HCEC 1CT (cell line): ENCODE results near the gene IFI27.
"Not testable (repeated sequence)": the region's sequence is repeated elsewhere in the genome, so short reads cannot be mapped to it uniquely, and the experiment has no call there.

Experiments used
- DNase-seq: peaks from one replicate; pipeline ENCODE4 v3.0.0-alpha.2; 2017

IFI27 gene

GRCh38 chr14:94110552-94111181 lies at the start of gene IFI27:
IFI27 (plus strand) TSS chr14:94110736.
- DNase-seq = no peak

DNA sequence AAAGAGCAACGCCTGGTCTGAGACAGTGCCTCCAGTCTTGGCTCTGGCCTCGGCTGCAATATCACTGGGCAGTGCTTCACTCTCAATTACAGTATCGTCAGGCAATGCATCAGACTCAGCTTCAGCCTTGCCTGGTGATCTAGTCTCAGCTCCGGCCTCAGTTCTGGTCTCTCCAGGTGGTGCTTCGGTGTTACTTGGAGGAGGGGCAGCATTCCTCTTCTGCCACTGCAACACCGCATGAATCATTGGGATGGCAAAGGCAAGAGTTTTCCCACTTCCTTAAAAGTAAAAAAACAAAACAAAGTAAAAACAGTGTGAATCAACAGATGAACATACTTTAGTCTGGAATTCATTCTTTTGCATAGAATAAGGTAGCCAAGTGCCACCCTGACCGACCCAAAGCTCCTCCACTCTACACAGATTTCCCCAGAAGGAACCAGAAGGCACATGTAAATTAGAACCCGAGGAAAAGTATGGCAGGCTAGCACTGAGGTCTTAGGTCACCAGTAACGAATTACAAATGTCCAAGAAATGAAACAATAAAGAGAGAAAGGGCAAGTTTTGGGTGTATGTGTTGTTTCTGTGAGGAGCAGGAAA lies 48.1 kb upstream of the IFI27 start:
- peak; percentile 72 for DNase-seq

- DNase-seq = no peak
Measured at GRCh38 chr14:94066089-94066676, 44.4 kb upstream of the IFI27 start.

DNA sequence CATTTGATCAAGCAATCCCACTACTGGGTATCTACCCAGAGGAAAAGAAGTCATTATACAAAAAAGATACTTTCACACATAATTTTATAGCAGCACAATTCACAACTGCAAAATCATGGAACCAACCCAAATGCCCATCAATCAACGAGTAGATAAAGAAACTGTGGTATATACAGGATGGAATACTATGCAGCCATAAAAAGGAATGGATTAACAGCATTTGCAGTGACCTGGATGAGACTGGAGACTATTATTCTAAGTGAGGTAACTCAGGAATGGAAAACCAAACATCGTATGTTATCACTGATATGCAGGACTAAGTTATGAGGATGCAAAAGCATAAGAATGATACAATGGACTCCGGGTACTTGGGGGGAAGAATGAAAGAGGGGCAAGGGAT lies 38.5 kb upstream of the IFI27 start:
- DNase-seq = not testable (repeated sequence)

DNA sequence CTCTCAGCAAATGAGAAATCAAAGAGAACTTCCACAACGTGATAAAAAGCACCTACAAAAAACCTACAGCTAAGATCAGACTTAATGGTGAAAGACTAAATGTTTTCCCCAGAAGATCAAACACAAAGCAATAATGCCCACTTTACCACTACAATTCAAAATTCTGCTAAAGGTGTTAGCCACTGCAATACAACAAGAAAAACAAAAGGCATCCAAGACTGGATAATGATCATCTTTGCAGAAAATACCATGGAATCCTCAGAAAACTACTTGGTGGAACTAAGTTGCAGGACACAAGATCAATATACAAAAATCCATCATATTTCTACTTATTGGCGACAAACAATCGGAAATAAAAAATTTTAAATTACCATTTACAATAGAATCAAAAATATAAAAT lies 36.0 kb upstream of the IFI27 start:
- DNase-seq = no peak

DNA sequence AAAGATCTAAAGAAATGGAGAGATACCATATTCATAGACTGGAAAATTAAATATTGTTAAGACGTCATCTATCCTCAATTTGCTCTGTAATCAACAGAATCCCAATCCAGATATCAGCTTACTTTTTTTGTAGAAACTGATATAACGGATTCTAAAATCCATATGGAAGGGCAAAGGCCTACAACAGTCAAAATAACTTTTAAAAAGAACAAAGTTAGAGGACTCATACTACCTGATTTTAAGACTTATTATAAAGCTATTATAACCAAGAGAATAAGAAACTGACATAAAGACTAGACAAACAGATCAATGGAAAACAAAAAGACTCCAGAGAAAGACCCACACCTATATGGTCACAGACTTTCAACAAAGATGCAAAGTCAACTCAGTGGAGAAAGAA lies 35.5 kb upstream of the IFI27 start:
- no peak for DNase-seq

GRCh38 chr14:94077111-94077821 lies 33.3 kb upstream of the IFI27 start:
- DNase-seq = no peak

- no peak for DNase-seq
Measured at GRCh38 chr14:94077823-94078222, 32.7 kb upstream of the IFI27 start.

GRCh38 chr14:94079891-94080620 lies 30.5 kb upstream of the IFI27 start:
- peak; percentile 27 for DNase-seq

DNA sequence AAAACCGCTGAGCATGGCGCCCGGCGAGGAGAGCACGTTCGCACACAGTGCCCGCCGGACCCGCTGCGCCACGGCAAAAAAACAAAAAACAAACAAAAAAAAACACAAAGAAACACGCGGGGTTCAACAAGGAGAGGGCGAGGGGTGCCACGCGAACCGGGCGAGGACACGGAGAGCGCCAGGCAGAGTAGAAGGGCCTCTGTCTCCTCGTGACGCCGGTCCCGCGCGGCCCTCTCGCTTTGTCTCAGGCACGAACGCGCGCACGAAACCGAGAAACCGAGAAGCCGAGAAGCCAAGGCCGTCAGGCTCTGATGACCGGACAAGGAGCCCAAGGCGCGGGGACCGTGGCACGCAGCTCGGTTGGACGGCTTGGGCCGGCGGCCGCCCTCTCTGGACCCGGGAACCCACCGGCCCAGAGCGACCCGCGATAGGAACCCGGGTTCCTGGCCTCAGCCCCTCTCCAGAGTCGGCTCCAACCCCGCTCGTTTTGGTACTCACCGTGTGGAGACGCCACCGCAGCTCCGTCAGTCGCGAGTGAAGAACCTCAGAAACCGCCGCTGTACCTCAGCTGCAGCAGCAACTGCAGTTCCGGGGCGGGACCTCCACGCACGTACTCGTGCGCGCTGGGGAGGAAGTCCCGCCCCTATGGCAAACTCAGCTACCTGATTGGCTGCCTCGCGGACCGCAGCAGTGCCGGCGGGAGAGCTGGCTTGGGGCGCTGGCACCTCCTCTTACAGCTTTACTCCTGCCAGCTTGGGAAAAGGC lies 29.7 kb upstream of the IFI27 start, which contains the start of the genes DDX24 and IFI27L1:
Gene DDX24 (minus strand): TSS at position 582 of the 765 bp plus-strand sequence. CDS start 1,460 bp downstream, outside the sequence.
Gene IFI27L1 (plus strand): TSS at position 690 of the 765 bp plus-strand sequence. CDS start 15,628 bp downstream, outside the sequence.
- DNase-seq = peak; percentile 94

- DNase-seq = peak; percentile 5
Measured at GRCh38 chr14:94081386-94081820, 29.1 kb upstream of the IFI27 start.

GRCh38 chr14:94087891-94088290 lies 22.6 kb upstream of the IFI27 start:
- DNase-seq = no peak

DNA sequence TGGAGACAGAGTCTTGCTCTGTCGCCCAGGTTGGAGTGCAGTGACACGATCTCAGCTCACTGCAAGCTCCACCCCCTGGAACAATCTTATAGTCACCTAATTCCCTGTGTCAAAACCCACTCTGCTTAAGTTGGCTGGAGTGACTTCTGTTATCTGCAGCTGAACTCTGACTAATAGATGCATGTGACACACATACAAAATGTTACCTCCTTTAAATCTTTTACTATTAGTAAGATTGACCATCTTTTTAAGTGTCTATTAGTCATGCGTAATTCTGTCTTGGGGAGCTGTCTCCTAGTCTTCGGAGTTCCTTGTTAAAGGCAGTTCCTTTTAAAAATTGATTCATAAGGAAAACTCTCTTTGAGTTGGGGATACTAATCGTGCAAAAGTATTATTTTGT lies 22.0 kb upstream of the IFI27 start:
- peak; percentile 71 for DNase-seq

DNA sequence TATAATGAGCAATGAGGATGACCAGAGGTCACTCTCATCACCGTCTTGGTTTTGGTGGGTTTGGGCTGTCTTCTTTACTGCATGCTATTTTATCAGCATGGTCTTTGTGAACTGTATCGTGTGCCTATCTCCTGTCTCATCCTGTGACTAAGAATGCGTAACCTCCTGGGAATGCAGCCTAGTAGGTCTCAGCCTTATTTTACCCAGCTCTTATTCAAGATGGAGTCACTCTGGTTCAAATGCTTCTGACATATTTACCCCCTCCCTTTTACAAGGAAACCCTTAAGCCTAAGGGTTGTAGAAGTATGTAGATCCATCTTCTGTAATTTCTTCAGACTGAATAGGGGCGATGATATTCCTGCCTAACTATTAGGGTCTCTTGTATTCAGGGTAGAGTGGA lies 21.1 kb upstream of the IFI27 start:
- peak; percentile 57 for DNase-seq

DNA sequence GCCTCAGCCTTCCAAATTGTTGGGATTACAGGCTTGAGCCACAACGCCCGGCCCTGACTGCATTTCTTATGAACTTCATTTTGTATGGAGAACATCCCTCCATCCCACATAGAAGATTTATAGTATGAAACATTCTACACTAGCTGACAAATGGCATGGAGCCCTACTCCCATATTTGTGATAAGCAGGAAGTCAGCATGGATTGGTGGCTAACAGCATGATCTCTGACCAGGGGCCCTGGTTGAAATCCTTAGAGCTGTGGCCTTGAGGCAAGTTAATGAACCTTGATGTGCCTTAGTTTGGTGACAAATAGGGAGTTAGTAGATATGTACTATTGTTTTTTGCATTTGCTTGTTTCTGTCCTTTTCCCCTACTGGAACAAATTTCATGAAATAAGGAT lies 17.1 kb upstream of the IFI27 start:
- DNase-seq = no peak

GRCh38 chr14:94097091-94097490 lies 13.4 kb upstream of the IFI27 start:
- no peak for DNase-seq

GRCh38 chr14:94098326-94098992 lies 12.1 kb upstream of the IFI27 start:
- DNase-seq = no peak

DNA sequence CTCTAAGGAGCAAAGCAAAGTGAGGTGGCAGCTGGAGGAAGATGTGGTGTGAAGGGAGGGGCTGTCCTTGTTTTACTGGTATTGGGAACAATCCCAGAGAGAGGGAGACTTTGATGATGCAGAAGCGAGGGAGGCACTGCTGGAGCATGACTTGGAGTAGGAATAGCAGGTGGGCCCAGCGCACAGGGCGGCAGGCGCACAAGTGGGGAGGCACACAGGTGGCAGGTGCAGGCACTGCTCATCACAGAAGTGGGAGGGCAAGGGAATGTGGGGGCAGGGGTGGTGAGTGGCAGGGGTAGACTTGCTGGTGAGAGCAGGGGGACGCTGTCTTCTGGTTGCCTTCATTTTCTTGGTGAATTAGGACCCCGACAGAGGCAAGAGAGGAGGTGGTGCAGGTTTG lies 11.5 kb upstream of the IFI27 start:
- no peak for DNase-seq

DNA sequence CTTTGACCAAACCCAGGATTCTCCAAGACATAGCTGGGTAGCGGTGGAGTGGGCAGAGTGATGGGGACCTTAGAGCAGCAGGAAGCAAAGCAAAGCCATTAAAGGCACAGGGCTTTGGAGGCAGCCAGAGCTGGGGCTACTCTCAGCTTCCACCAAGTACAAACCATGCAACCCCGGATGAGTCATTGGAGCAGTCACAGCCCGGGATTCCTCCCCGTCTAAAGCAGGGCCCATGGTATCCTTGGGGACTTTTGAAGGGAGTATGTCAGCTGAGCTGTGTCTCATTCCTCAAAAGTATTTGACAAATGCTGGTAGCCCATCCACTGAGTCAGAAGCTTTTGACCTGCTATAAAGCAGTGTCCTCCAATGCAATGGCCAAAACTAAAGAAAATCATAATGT lies 9.7 kb upstream of the IFI27 start:
- peak; percentile 73 for DNase-seq

DNA sequence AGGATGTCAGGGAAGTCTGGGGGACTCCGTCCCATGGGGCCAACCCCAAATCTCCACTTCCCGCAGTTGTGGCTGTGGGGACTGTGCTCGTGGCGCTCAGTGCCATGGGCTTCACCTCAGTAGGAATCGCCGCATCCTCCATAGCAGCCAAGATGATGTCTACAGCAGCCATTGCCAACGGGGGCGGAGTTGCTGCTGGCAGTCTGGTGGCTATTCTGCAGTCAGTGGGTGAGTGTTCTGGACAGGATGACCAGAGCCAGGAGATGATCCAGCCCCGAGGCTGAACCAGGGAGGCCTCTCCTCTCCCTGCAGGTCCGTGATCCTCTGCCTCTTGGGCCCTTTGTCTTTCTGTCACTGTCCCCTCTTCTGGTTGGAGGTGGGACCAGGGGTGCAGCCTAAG lies 8.8 kb upstream of the IFI27 start:
- no peak for DNase-seq

- DNase-seq = no peak
Measured at GRCh38 chr14:94102768-94103482, 7.6 kb upstream of the IFI27 start.
